ENCODE measurements around the gene KCNQ1. TPM values are rescaled to one million over a fixed set of nuclear protein-coding genes. Genes with fewer than 3 reads are reported as not detected.

KCNQ1 gene
- total RNA-seq, 1 experiment from 2014 or later, result not detected

DNA sequence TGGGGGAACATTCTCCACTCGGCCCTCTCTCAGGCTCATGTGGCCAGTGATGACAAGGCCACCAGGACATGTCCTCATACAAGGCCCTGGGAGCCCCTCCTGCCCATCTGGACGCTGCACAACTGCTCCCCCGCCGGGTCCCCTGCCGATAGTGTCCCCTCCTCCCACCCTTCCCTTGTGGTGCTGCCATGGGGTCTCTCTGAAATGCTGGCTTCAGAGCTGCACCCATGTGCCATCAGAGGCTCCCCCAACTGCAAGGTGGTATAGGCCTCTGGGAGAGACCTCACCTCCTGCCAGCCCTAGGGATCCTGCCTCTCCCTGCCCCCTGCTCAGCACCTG is 142.0 kb downstream of the KCNQ1 start:
- TF ChIP-seq CTCF (IDR thresholded peaks at IDR 0.05; ENCODE audit: unreplicated experiment), result no peak
- ChIA-PET POLR2A (no interaction called here), CTCF (no interaction called here)
- H3K4me1 Mint-ChIP-seq (ENCODE audit: insufficient read depth, unreplicated experiment), result no peaks in the 10 kb centered on the region
- no peaks in the 10 kb centered on the region for H3K27me3 Mint-ChIP-seq (ENCODE audit: insufficient read depth, unreplicated experiment)
- H3K36me3 Mint-ChIP-seq (ENCODE audit: insufficient read depth, unreplicated experiment), result no peaks in the 10 kb centered on the region
- no peak overlapping the region for H3K4me3 Mint-ChIP-seq (ENCODE audit: unreplicated experiment)
- no peak for DNase-seq (ENCODE audit: unreplicated experiment)
- intact Hi-C loops (cut with micrococcal nuclease), result no loop called here
- H3K27ac Mint-ChIP-seq (ENCODE audit: low read depth, unreplicated experiment), result no peak overlapping the region
- no TSS peak for BruUV-seq (replicated peaks)
- no peaks in the 10 kb centered on the region for H3K9me3 Mint-ChIP-seq (ENCODE audit: unreplicated experiment)

DNA sequence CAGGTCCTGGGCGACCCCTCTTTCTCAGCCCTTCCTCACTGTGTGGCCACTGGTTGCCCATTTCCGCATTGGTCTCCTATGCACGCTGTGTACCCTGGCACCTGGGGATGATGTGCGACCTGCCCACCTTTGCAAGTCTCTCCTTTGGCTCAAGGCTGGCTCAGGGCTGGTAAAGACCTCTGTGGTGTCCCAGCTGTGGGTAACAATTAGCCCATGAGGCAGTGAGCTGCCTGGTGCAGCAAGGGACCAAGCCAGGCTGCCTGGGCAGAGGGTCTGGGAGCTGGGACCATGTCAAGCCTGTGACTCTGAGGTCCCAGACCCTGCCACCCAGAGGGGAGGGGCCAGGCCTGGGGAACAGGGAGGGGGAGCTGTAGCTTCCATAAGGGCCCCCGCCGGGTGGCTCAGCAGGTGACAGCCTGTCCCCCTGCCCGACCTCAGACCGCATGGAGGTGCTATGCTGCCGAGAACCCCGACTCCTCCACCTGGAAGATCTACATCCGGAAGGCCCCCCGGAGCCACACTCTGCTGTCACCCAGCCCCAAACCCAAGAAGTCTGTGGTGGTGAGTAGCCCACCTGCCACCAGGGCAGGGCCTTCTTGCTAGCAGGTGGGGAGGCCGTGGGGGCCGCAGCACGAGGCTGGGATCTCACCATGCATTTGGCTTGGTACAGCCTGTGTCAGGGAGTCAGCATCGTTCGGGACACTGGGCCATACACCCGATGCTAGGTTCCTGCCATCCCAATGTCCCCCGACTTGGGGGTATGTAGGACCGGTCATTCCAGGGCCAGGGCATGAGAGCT is 142.5 kb downstream of the KCNQ1 start:
- CTCF ChIA-PET, result no interaction called here
- intact Hi-C loops (cut with micrococcal nuclease), result no loop called here
- no TSS peak for BruUV-seq (replicated peaks)

DNA sequence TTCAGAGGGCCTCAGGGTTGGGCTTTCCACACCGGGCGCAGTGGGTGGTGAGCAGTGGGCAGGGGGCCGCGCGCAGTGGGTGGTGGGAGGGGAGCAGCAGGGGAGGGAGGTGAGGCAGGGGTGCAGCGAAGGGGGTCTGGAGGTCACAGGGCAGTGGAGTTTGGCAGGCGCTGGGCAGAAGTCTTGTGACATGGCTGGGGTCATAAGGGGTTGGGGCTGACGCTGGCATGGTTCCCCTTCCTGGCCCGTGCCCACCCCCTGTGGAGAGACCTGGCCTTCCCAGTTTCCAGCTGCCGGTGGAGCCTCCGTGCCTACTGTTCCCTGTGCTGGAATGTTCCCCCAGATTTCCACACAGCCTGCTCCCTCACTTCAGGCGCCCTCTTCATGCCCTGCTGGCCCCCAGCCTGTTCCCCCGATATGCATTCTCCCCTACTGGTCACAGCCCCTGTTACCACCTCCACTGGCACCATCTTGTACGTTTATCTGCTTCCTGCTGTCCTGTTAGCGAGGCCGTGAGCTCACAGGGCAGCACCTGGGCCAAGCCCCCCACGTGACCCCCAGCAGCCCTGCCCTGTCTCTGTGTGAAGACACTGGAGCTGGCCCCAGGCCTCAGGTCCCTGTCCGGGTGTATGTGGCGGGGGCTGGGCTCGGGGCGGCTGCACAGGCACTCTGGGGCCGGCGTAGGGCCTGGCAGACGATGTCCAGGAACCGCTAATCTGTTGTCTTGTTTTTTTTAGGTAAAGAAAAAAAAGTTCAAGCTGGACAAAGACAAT is 143.4 kb downstream of the KCNQ1 start:
- CTCF ChIA-PET, result no interaction called here
- H3K4me3 Mint-ChIP-seq (ENCODE audit: unreplicated experiment), result no peak overlapping the region
- H3K4me1 Mint-ChIP-seq (ENCODE audit: insufficient read depth, unreplicated experiment), result no peaks in the 10 kb centered on the region
- no peak overlapping the region for H3K27ac Mint-ChIP-seq (ENCODE audit: low read depth, unreplicated experiment)
- H3K36me3 Mint-ChIP-seq (ENCODE audit: insufficient read depth, unreplicated experiment), result no peaks in the 10 kb centered on the region
- no TSS peak for BruUV-seq (replicated peaks)
- no peak for TF ChIP-seq CTCF (IDR thresholded peaks at IDR 0.05; ENCODE audit: unreplicated experiment)
- POLR2A ChIA-PET, result no interaction called here
- intact Hi-C loops (cut with micrococcal nuclease), result no loop called here
- peaks cover 1% of the 10 kb centered on the region for H3K27me3 Mint-ChIP-seq (ENCODE audit: insufficient read depth, unreplicated experiment)
- H3K9me3 Mint-ChIP-seq (ENCODE audit: unreplicated experiment), result no peaks in the 10 kb centered on the region
- no peak for DNase-seq (ENCODE audit: unreplicated experiment)

More for the DNA sequence above, 142.5 kb downstream of the KCNQ1 start:
- Mint-ChIP-seq H3K9me3 (ENCODE audit: unreplicated experiment) (no peaks in the 10 kb centered on the region), H3K27me3 (ENCODE audit: insufficient read depth, unreplicated experiment) (no peaks in the 10 kb centered on the region), H3K36me3 (ENCODE audit: insufficient read depth, unreplicated experiment) (no peaks in the 10 kb centered on the region), H3K4me3 (ENCODE audit: unreplicated experiment) (no peak overlapping the region), H3K27ac (ENCODE audit: low read depth, unreplicated experiment) (no peak overlapping the region), H3K4me1 (ENCODE audit: insufficient read depth, unreplicated experiment) (no peaks in the 10 kb centered on the region)
- POLR2A ChIA-PET, result no interaction called here
- DNase-seq (ENCODE audit: unreplicated experiment), result no peak
- no peak for TF ChIP-seq CTCF (IDR thresholded peaks at IDR 0.05; ENCODE audit: unreplicated experiment)

- no peaks in the 10 kb centered on the region for H3K36me3 Mint-ChIP-seq (ENCODE audit: insufficient read depth, unreplicated experiment)
These were observed 144.2 kb downstream of the KCNQ1 start for GRCh38 chr11:2588809-2589537.

More at GRCh38 chr11:2588809-2589537, 144.2 kb downstream of the KCNQ1 start:
- intact Hi-C loops (cut with micrococcal nuclease), result no loop called here
- POLR2A ChIA-PET, result no interaction called here
- no peaks in the 10 kb centered on the region for H3K9me3 Mint-ChIP-seq (ENCODE audit: unreplicated experiment)
- CTCF ChIA-PET, result interaction anchor here (0.7 kb wide), 1 partner anchor 430 kb away, joined by 3 read pairs; no protein-coding TSS in a partner anchor
- no peak overlapping the region for H3K4me3 Mint-ChIP-seq (ENCODE audit: unreplicated experiment)
- H3K27me3 Mint-ChIP-seq (ENCODE audit: insufficient read depth, unreplicated experiment), result peaks cover 9% of the 10 kb centered on the region
- BruUV-seq (replicated peaks), result no TSS peak
- no peak overlapping the region for H3K27ac Mint-ChIP-seq (ENCODE audit: low read depth, unreplicated experiment)
- TF ChIP-seq CTCF (IDR thresholded peaks at IDR 0.05; ENCODE audit: unreplicated experiment), result no peak
- DNase-seq (ENCODE audit: unreplicated experiment), result no peak
- no peaks in the 10 kb centered on the region for H3K4me1 Mint-ChIP-seq (ENCODE audit: insufficient read depth, unreplicated experiment)

All from MCF 10A (cell line).